ENCODE data around the gene SASH1. TPM values are rescaled to one million over a fixed set of nuclear protein-coding genes. Genes with fewer than 3 reads are reported as not detected.

SASH1 gene
- total RNA-seq, 1 experiment from 2014 or later = 12.3 TPM

- H3K36me3 Mint-ChIP-seq (ENCODE audit: insufficient read depth, unreplicated experiment) = no peaks in the 10 kb centered on the region
- CTCF ChIA-PET = interaction anchor here (0.7 kb wide), 1 partner anchor 15 kb away, joined by 3 read pairs; no protein-coding TSS in a partner anchor
- H3K4me1 Mint-ChIP-seq (ENCODE audit: low read depth, unreplicated experiment) = peaks cover 18% of the 10 kb centered on the region
- DNase-seq = no peak
- H3K4me3 Mint-ChIP-seq (ENCODE audit: low read depth, unreplicated experiment) = no peak overlapping the region
- H3K27me3 Mint-ChIP-seq (ENCODE audit: unreplicated experiment) = no peaks in the 10 kb centered on the region
- TF ChIP-seq CTCF (IDR thresholded peaks at IDR 0.05; ENCODE audit: unreplicated experiment) = no peak
- no peak overlapping the region for H3K27ac Mint-ChIP-seq (ENCODE audit: unreplicated experiment)
- BruUV-seq (replicated peaks) = no TSS peak
- intact Hi-C loops (cut with micrococcal nuclease; ENCODE audit: unreplicated experiment) = no loop called here
- H3K9me3 Mint-ChIP-seq (ENCODE audit: low read depth, unreplicated experiment) = no peaks in the 10 kb centered on the region
These were observed 36.4 kb upstream of the SASH1 start for GRCh38 chr6:148306286-148306685.

DNA sequence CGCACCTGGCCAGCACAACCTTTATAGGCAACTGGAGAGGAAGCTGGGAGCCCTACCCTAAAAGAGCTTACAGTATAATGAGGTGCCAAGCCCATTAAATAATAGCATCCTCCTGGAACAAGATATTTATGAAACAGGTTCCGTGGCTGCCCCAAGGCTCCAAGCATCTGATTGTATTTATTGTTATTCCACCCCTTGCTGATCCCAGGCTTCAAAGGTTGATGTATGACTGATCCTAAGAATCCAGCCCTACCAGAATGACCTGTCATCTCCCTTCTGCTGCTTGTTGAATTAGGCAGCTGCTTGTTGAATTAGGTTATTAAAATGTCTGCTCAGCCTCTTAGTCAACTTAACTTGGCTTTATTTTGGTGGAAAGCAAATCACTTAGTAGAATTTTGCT is 35.2 kb upstream of the SASH1 start:
- Mint-ChIP-seq H3K9me3 (ENCODE audit: low read depth, unreplicated experiment) (no peaks in the 10 kb centered on the region), H3K27ac (ENCODE audit: unreplicated experiment) (no peak overlapping the region), H3K36me3 (ENCODE audit: insufficient read depth, unreplicated experiment) (no peaks in the 10 kb centered on the region), H3K4me3 (ENCODE audit: low read depth, unreplicated experiment) (no peak overlapping the region), H3K27me3 (ENCODE audit: unreplicated experiment) (no peaks in the 10 kb centered on the region), H3K4me1 (ENCODE audit: low read depth, unreplicated experiment) (peaks cover 18% of the 10 kb centered on the region)
- no TSS peak for BruUV-seq (replicated peaks)
- no peak for DNase-seq
- TF ChIP-seq CTCF (IDR thresholded peaks at IDR 0.05; ENCODE audit: unreplicated experiment) = no peak
- CTCF ChIA-PET = interaction anchor here (0.6 kb wide), 1 partner anchor 739 kb away, joined by 5 read pairs; no protein-coding TSS in a partner anchor
- intact Hi-C loops (cut with micrococcal nuclease; ENCODE audit: unreplicated experiment) = no loop called here

DNA sequence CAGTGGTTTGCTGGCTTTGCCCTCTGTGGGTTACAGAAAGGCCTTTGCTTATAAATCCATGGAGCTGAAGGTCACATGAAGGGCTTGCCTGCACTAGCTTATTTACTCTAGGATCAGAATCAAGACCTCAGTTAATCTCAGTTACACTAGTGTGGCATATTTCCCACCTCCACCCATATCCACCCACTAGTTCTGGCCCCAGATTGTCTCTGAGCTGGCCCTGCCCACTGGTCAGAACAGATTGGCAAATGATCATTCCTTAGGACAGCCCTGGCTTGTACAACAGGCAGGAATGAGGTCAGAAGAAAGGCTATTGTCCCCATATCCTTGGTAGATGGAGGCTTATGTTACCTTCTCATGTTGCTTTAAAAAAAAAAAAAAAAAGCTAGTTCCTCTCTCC is 33.3 kb upstream of the SASH1 start:
- no peaks in the 10 kb centered on the region for H3K36me3 Mint-ChIP-seq (ENCODE audit: insufficient read depth, unreplicated experiment)
- intact Hi-C loops (cut with micrococcal nuclease; ENCODE audit: unreplicated experiment) = no loop called here
- H3K9me3 Mint-ChIP-seq (ENCODE audit: low read depth, unreplicated experiment) = no peaks in the 10 kb centered on the region
- TF ChIP-seq CTCF (IDR thresholded peaks at IDR 0.05; ENCODE audit: unreplicated experiment) = no peak
- no peaks in the 10 kb centered on the region for H3K27me3 Mint-ChIP-seq (ENCODE audit: unreplicated experiment)
- H3K4me3 Mint-ChIP-seq (ENCODE audit: low read depth, unreplicated experiment) = no peak overlapping the region
- DNase-seq = no peak
- CTCF ChIA-PET = no interaction called here
- peaks cover 18% of the 10 kb centered on the region for H3K4me1 Mint-ChIP-seq (ENCODE audit: low read depth, unreplicated experiment)
- H3K27ac Mint-ChIP-seq (ENCODE audit: unreplicated experiment) = no peak overlapping the region
- no TSS peak for BruUV-seq (replicated peaks)

DNA sequence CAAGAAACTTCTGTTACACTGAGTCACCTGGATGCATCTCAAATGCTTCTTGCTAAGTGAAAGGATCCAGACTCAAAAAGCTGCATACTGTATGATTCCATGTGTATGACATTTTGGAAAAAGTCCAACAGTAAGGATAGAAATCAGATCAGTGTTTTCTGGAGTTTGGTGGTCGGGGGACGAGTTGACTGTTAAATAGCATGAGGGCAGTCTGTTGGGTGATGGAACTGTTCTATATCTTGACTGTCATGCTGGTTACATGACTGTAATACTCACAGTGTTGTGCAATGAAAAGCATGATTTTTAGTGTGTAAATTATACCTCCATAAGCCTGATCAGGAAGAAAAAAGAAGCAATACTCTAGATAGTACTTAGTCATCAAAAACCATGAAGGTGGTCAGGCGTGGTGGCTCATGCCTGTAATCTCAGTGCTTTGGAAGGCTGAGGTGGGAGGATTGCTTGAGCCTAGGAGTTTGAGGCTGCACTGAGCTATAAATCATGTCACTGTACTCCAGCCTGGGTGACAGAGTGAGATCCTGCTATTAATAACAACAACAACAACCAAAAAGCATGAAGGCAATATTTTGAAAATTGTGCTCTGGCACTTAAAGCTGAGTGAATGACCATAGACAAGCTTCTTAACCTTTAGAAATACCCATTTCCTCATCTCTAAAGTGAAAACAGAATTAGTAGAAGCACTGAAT is 30.5 kb upstream of the SASH1 start:
- TF ChIP-seq CTCF (IDR thresholded peaks at IDR 0.05; ENCODE audit: unreplicated experiment) = no peak
- BruUV-seq (replicated peaks) = no TSS peak
- H3K4me1 Mint-ChIP-seq (ENCODE audit: low read depth, unreplicated experiment) = peaks cover 7% of the 10 kb centered on the region
- no peaks in the 10 kb centered on the region for H3K27me3 Mint-ChIP-seq (ENCODE audit: unreplicated experiment)
- H3K36me3 Mint-ChIP-seq (ENCODE audit: insufficient read depth, unreplicated experiment) = no peaks in the 10 kb centered on the region
- intact Hi-C loops (cut with micrococcal nuclease; ENCODE audit: unreplicated experiment) = no loop called here
- no peak overlapping the region for H3K27ac Mint-ChIP-seq (ENCODE audit: unreplicated experiment)
- H3K4me3 Mint-ChIP-seq (ENCODE audit: low read depth, unreplicated experiment) = no peak overlapping the region
- CTCF ChIA-PET = interaction anchor here (0.6 kb wide), 1 partner anchor 976 kb away, joined by 5 read pairs; no protein-coding TSS in a partner anchor
- DNase-seq = no peak
- no peaks in the 10 kb centered on the region for H3K9me3 Mint-ChIP-seq (ENCODE audit: low read depth, unreplicated experiment)

Measured in Calu3 (cell line).